ENCODE measurements around the gene VEPH1.

- TF ChIP-seq POLR2A (IDR thresholded peaks at IDR 0.05; ENCODE audit: low read depth, low read length), result no peak
- TF ChIP-seq POLR2AphosphoS5 (IDR thresholded peaks at IDR 0.05; ENCODE audit: low read depth, low read length), result no peak
- TF ChIP-seq TAF1 (IDR thresholded peaks at IDR 0.05; ENCODE audit: low read depth, low read length), result no peak
Measured at GRCh38 chr3:157420606-157421130, 82.5 kb downstream of the VEPH1 start.
